ENCODE measurements around the gene EPS8L1. TPM values are rescaled to one million over a fixed set of nuclear protein-coding genes. Genes with fewer than 3 reads are reported as not detected.

Gene EPS8L1
- polyA plus RNA-seq, 1 of the 3 experiments (the other 2 are of a cell fraction) = 12.9 TPM

DNA sequence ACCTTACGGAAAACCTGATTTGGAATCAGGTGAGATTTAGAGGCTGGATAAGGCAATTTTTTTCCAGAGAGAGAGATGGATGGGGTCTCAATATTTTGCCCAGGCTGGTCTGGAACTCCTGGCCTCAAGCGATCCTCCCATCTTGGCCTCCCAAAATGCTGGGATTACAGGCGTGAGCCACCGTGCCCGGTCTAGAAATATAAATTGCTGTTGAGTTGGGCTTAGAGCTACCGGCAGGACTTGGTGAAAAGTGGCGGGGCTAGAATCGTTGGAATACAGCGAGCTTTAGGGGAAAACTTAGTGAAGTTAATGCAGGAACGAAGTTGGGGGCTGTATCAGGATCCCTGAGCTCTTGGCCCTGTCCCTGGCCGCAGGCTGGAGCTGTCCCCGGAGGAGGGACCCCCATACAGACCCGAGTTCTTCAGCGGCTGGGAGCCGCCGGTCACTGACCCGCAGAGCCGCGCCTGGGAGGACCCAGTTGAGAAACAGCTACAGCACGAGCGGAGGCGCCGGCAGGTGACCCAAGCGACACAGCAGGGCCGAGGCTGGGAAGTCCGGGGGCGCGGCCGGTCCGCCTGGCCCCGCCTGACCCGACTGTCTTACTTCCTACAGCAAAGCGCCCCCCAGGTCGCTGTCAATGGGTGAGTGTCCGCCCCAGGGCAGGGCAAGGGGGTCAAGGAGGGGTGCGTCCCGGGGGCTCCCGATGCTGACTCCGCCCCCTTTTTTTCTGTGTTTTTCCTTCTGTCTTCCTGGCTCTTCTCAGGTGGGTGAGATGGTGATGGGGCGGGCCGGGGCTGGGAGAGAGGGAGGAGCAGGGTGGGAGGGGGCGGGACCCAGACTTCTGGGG is 7.6 kb downstream of the EPS8L1 start:
- no peak for DNase-seq
- Histone ChIP-seq H4K20me1 (ENCODE audit: insufficient read depth) (peaks cover 11% of the 10 kb centered on the region), H3K4me3 (ENCODE audit: low read depth in 2 of 2, low read length in 1 of 2) (no peak overlapping the region), H3K27me3 (ENCODE audit: insufficient read depth) (no peaks in the 10 kb centered on the region), H3K27ac (ENCODE audit: low read depth in 2 of 2, low read length in 1 of 2) (no peak overlapping the region), H3F3A (replicated peaks; ENCODE audit: insufficient read depth) (peaks cover 16% of the 10 kb centered on the region), H3K9ac (no peak overlapping the region), H3K79me2 (ENCODE audit: insufficient read depth) (no peaks in the 10 kb centered on the region), H3K9me3 (no peaks in the 10 kb centered on the region), H3K36me3 (replicated peaks in 1 of 2; ENCODE audit: control insufficient read depth in 1 of 2, insufficient read depth in 2 of 2, low read length in 1 of 2) (no peaks in the 10 kb centered on the region), H3K9me2 (no peaks in the 10 kb centered on the region), H2AFZ (ENCODE audit: low read depth) (no peak overlapping the region), H3K4me2 (no peak overlapping the region), H3K4me1 (ENCODE audit: control insufficient read depth in 1 of 2, insufficient read depth in 2 of 2, low read depth in 1 of 2, low read length in 1 of 2) (peaks cover 9 to 39% of the 10 kb centered on the region in 2 experiments; a peak in 2 of 4 replicates)
- POLR2A ChIA-PET = no interaction called here
- no peak for TF ChIP-seq JUND (IDR thresholded peaks at IDR 0.05)
- TF ChIP-seq EP300 (IDR thresholded peaks at IDR 0.05; ENCODE audit: borderline replicate concordance in 1 of 2, low read depth in 1 of 2, low read length in 1 of 2) = no peak
- no peak for TF ChIP-seq FOXM1 (IDR thresholded peaks at IDR 0.05; ENCODE audit: low read depth)
- TF ChIP-seq, protein P1, sequence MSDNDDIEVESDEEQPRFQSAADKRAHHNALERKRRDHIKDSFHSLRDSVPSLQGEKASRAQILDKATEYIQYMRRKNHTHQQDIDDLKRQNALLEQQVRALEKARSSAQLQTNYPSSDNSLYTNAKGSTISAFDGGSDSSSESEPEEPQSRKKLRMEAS (IDR thresholded peaks at IDR 0.05; ENCODE audit: low read depth) = no peak
- TF ChIP-seq TAF1 (IDR thresholded peaks at IDR 0.05; ENCODE audit: borderline replicate concordance, low read depth, low read length) = no peak
- TF ChIP-seq YY1 (IDR thresholded peaks at IDR 0.05; ENCODE audit: low read depth) = no peak
- TF ChIP-seq SIN3A (IDR thresholded peaks at IDR 0.05; ENCODE audit: borderline replicate concordance, low read depth, low read length) = no peak
- TF ChIP-seq NRF1 (IDR thresholded peaks at IDR 0.05; ENCODE audit: low read depth, low read length) = no peak
- TF ChIP-seq RCOR1 (IDR thresholded peaks at IDR 0.05; ENCODE audit: low read length) = no peak
- TF ChIP-seq, protein P2, sequence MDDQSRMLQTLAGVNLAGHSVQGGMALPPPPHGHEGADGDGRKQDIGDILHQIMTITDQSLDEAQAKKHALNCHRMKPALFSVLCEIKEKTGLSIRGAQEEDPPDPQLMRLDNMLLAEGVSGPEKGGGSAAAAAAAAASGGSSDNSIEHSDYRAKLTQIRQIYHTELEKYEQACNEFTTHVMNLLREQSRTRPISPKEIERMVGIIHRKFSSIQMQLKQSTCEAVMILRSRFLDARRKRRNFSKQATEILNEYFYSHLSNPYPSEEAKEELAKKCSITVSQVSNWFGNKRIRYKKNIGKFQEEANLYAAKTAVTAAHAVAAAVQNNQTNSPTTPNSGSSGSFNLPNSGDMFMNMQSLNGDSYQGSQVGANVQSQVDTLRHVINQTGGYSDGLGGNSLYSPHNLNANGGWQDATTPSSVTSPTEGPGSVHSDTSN (IDR thresholded peaks at IDR 0.05) = no peak
- TF ChIP-seq, protein P3, sequence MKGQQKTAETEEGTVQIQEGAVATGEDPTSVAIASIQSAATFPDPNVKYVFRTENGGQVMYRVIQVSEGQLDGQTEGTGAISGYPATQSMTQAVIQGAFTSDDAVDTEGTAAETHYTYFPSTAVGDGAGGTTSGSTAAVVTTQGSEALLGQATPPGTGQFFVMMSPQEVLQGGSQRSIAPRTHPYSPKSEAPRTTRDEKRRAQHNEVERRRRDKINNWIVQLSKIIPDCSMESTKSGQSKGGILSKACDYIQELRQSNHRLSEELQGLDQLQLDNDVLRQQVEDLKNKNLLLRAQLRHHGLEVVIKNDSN (IDR thresholded peaks at IDR 0.05; ENCODE audit: borderline replicate concordance, low read depth) = no peak
- no peak for TF ChIP-seq EZH2phosphoT487 (IDR thresholded peaks at IDR 0.05; ENCODE audit: borderline replicate concordance, low read depth)
- TF ChIP-seq, protein P4, sequence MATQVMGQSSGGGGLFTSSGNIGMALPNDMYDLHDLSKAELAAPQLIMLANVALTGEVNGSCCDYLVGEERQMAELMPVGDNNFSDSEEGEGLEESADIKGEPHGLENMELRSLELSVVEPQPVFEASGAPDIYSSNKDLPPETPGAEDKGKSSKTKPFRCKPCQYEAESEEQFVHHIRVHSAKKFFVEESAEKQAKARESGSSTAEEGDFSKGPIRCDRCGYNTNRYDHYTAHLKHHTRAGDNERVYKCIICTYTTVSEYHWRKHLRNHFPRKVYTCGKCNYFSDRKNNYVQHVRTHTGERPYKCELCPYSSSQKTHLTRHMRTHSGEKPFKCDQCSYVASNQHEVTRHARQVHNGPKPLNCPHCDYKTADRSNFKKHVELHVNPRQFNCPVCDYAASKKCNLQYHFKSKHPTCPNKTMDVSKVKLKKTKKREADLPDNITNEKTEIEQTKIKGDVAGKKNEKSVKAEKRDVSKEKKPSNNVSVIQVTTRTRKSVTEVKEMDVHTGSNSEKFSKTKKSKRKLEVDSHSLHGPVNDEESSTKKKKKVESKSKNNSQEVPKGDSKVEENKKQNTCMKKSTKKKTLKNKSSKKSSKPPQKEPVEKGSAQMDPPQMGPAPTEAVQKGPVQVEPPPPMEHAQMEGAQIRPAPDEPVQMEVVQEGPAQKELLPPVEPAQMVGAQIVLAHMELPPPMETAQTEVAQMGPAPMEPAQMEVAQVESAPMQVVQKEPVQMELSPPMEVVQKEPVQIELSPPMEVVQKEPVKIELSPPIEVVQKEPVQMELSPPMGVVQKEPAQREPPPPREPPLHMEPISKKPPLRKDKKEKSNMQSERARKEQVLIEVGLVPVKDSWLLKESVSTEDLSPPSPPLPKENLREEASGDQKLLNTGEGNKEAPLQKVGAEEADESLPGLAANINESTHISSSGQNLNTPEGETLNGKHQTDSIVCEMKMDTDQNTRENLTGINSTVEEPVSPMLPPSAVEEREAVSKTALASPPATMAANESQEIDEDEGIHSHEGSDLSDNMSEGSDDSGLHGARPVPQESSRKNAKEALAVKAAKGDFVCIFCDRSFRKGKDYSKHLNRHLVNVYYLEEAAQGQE (IDR thresholded peaks at IDR 0.05; ENCODE audit: low read depth, low read length) = no peak
- TF ChIP-seq, protein P5, sequence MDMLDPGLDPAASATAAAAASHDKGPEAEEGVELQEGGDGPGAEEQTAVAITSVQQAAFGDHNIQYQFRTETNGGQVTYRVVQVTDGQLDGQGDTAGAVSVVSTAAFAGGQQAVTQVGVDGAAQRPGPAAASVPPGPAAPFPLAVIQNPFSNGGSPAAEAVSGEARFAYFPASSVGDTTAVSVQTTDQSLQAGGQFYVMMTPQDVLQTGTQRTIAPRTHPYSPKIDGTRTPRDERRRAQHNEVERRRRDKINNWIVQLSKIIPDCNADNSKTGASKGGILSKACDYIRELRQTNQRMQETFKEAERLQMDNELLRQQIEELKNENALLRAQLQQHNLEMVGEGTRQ (IDR thresholded peaks at IDR 0.05; ENCODE audit: borderline replicate concordance, low read depth, low read length) = no peak
- no peak for TF ChIP-seq FOSL2 (IDR thresholded peaks at IDR 0.05; ENCODE audit: borderline replicate concordance, low read depth)
- TF ChIP-seq GATA2 (CRISPR knock-in tag; IDR thresholded peaks at IDR 0.05) = no peak
- TF ChIP-seq RXRA (IDR thresholded peaks at IDR 0.05; ENCODE audit: borderline replicate concordance, low read depth) = no peak
- no peak for TF ChIP-seq FOXJ3 (CRISPR knock-in tag; IDR thresholded peaks at IDR 0.05)
- no peak for TF ChIP-seq SMC3 (IDR thresholded peaks at IDR 0.05; ENCODE audit: low read depth, low read length)
- CTCF ChIA-PET = interaction anchor here (1.3 to 1.8 kb wide), 3 partner anchors 49 to 58 kb away, joined by 3 to 7 read pairs (median 5); no protein-coding TSS in a partner anchor
- 91% methylated on average over 41 of the region's 42 CpGs for WGBS (ENCODE audit: low lambda C conversion rate)
